Fibroblast of pulmonary artery (primary cell): ENCODE data around the gene S1PR3.

ENCODE experiments used
- DNase-seq: peaks from one replicate; pipeline ENCODE4 v3.0.0-alpha.2; 2010; ENCODE audit warnings: low read depth
- H3K4me3 ChIP-seq: replicated peaks from 2 replicates; pipeline ENCODE4 v1.5.1; 2011; ENCODE audit warnings: low read depth, mild to moderate bottlenecking, control low read depth, low read length, moderate library complexity
- TF ChIP-seq, protein P1 (sequence below): IDR thresholded peaks from 2 replicates; pipeline ENCODE4 v1.5.1; 2011; ENCODE audit warnings: mild to moderate bottlenecking, control low read depth, low read length, inconsistent platforms; ENCODE audit errors: missing control alignments

Gene S1PR3

GRCh38 chr9:88969646-88970373 lies 21.5 kb upstream of the S1PR3 start:
- TF ChIP-seq, protein P1, sequence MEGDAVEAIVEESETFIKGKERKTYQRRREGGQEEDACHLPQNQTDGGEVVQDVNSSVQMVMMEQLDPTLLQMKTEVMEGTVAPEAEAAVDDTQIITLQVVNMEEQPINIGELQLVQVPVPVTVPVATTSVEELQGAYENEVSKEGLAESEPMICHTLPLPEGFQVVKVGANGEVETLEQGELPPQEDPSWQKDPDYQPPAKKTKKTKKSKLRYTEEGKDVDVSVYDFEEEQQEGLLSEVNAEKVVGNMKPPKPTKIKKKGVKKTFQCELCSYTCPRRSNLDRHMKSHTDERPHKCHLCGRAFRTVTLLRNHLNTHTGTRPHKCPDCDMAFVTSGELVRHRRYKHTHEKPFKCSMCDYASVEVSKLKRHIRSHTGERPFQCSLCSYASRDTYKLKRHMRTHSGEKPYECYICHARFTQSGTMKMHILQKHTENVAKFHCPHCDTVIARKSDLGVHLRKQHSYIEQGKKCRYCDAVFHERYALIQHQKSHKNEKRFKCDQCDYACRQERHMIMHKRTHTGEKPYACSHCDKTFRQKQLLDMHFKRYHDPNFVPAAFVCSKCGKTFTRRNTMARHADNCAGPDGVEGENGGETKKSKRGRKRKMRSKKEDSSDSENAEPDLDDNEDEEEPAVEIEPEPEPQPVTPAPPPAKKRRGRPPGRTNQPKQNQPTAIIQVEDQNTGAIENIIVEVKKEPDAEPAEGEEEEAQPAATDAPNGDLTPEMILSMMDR = no peak
- no peak for DNase-seq
- no peak overlapping the region for H3K4me3 ChIP-seq

DNA sequence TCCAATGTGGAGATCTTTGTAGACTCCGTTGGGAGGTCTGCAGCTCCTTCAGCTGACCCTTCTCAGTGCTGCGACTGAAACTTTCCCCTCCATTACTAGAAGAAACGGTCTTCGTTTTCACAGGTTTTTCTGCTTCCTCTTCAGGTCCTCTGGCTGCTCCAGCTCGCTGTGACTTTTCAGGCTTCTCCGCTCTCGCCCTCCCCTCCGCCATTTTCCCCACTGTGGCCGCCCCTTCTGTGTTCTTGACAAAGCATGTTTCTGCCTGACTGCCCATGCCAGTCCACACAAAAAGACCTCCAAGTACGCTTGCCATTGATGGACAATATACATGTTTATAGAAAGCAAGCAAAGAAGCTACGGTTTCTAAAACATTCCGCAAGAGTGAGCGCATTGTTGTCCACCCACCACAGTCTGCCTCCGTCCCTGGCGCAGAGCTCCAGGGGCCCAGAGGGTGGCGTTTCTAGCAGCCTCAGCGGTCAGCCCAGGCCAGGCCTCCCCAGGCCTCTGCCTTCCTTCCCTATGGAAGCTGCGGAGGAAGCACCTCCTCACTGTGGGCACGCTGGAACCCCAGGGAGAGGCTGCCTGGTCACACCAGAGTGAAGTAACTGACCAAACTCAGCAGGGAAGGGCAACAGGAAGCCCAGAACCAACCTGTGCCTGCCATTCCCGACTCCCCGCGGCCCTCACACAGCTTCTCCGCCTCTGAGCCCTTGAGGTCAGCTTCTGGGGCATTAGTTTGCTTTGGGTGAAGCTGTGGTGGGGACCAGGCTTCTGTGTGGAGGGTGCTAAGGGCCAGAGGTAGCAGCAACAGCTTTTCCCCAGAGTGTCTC lies 19.9 kb upstream of the S1PR3 start:
- no peak for DNase-seq
- H3K4me3 ChIP-seq = no peak overlapping the region
- TF ChIP-seq, protein P1 = no peak

GRCh38 chr9:88972401-88972800 lies 18.9 kb upstream of the S1PR3 start:
- no peak overlapping the region for H3K4me3 ChIP-seq
- TF ChIP-seq, protein P1 = no peak

GRCh38 chr9:88973281-88974045 lies 17.8 kb upstream of the S1PR3 start:
- TF ChIP-seq, protein P1 = no peak
- DNase-seq = no peak
- H3K4me3 ChIP-seq = no peak overlapping the region

More at GRCh38 chr9:88972401-88972800, 18.9 kb upstream of the S1PR3 start:
- DNase-seq = no peak

DNA sequence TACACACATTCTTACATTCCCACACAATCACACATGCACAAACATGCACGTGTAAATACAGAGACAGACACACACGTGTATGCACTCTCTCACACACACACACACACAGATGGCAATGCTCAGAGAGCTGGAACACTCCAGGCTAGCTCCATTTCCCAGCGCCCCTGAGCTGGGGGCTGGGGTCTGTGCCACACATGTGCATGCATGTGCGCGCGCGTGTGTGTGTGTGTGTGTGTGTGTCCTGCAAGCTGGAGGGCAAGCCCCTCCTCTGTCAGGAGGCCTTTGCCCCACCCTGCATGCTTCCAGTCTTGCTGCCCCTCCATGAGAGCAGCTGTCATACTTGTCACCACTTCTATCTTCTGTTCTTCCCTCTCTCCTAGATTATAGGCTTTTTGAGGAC lies 16.6 kb upstream of the S1PR3 start:
- H3K4me3 ChIP-seq = no peak overlapping the region
- TF ChIP-seq, protein P1 = no peak
- DNase-seq = no peak

GRCh38 chr9:88975966-88976889 lies 15.0 kb upstream of the S1PR3 start:
- DNase-seq = no peak
- TF ChIP-seq, protein P1 = no peak
- H3K4me3 ChIP-seq = no peak overlapping the region
